SK-N-MC (cell line): ENCODE results near the gene MALRD1.

Source experiments
- EZH2 ChIP-seq: fragments of 200-600 bp; sonication (generic); IDR thresholded peaks from one replicate; pipeline ENCODE4 v1.6.1; 2017; ENCODE audit warnings: antibody characterized with exemption
- FOXP2 ChIP-seq: optimal IDR thresholded peaks from 2 replicates; pipeline ENCODE3; 2011; ENCODE audit warnings: mild to moderate bottlenecking, moderate library complexity; ENCODE audit not compliant: insufficient read depth; ENCODE audit errors: extremely low read length, control extremely low read depth
- POLR2AphosphoS5 ChIP-seq: IDR thresholded peaks from 2 replicates; pipeline ENCODE4 v1.6.1; 2012; ENCODE audit warnings: mild to moderate bottlenecking, low read depth, low read length, borderline replicate concordance

GRCh38 chr10:19572056-19572455 lies 523.5 kb downstream of the MALRD1 start:
- TF ChIP-seq FOXP2 (no peak), EZH2 (no peak), POLR2AphosphoS5 (no peak)
